NCI-H2029 (cell line): Measurements from ENCODE around the gene LAIR1.
"Not testable (repeated sequence)": the region's sequence is repeated elsewhere in the genome, so short reads cannot be mapped to it uniquely, and the experiment has no call there.

ENCODE experiments used
- DNase-seq: peaks from one replicate; lab custom pipeline; 2025; lab: John Stamatoyannopoulos, UW

Gene LAIR1

DNA sequence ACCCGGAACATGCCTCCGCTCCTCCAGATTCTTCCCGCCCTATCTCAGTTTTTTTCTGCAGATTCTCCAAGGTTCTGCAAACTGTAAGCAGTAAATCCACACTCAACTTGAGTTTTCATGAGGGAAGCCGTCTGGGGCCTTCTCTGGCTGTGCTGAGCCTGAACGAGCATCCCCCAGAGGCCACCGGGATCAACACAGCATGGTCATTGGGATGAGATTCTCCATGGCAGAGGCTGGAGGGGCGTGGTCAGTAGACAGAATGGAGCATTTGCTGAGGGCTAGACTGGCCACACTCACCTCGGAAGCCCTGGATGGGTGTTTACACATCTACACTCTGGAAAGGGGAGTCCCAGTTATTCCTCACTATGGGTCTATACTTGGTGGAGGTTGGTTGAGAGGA, 23.4 kb downstream of the LAIR1 start:
- DNase-seq = no peak

DNA sequence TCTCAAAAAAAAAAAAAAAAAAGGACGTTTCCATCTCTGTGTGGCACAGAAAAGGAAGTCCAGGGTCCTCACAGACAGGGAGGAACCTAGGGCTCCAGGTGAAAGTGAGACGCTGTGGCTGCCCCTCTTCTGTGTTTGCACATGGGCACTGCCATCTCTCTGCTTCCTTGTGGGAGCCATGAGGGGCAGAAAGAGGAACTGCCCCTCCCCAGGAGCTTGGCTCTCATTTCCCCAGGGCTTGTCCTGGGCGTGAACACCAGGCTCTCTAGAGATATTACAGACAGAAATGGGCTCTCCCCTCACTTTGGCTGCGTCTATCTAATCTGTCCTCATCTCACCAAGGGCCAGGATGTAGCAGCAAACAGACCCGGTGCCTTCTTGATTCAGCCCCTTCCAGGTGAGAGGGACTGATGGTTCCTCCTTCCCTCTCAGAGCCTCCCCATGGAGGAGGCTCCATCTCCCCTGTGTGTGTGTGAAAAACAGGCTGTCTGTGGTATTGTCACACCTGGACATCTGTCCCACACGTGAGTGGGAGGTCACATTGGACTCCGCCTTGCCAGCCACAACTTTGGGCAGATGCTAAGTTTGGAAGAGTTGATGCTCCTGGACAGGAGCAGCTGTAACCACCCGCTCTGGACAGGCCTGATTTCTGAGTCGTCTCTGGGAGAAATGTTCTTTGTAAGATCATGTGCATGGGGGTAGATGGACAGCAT, 24.9 kb downstream of the LAIR1 start:
- no peak for DNase-seq

DNA sequence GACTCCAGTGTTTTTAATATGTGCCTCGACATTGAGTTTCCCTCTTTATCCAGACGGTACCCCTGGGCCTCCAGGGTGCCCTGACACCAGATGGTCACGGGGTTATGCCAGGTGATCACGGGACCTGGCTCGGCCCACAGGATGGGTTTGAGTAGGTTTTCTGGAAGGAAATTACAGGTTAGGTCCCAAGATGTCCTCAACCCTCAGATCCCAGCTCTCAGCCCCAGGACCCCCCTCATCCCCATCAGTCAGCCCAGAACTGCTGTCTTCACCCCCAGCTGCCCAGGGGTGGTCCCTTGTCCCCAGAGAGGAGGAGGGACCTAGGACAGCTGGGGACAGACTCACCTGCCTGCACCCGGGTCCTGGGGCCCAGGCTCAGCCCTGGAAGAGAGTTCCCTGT, 26.2 kb downstream of the LAIR1 start:
- DNase-seq = no peak

DNA sequence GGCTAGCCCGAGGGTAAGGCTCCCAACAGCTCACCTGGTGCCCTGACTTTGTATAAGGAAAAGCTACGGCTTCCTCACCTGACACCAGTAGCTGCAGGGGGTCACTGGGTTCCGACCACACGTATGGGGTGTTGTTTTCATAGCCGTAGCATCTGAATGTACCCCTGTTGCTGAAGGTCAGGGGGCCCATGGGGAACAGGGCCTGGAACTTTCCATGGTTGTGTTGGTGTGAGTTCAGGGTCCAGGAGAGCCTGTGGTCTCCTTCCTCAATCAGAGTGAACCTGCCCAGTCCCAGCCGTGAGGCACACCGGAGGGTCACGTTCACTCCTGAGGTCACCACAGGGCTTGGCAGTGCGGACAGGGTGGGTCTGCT, 26.9 kb downstream of the LAIR1 start:
- no peak for DNase-seq

DNA sequence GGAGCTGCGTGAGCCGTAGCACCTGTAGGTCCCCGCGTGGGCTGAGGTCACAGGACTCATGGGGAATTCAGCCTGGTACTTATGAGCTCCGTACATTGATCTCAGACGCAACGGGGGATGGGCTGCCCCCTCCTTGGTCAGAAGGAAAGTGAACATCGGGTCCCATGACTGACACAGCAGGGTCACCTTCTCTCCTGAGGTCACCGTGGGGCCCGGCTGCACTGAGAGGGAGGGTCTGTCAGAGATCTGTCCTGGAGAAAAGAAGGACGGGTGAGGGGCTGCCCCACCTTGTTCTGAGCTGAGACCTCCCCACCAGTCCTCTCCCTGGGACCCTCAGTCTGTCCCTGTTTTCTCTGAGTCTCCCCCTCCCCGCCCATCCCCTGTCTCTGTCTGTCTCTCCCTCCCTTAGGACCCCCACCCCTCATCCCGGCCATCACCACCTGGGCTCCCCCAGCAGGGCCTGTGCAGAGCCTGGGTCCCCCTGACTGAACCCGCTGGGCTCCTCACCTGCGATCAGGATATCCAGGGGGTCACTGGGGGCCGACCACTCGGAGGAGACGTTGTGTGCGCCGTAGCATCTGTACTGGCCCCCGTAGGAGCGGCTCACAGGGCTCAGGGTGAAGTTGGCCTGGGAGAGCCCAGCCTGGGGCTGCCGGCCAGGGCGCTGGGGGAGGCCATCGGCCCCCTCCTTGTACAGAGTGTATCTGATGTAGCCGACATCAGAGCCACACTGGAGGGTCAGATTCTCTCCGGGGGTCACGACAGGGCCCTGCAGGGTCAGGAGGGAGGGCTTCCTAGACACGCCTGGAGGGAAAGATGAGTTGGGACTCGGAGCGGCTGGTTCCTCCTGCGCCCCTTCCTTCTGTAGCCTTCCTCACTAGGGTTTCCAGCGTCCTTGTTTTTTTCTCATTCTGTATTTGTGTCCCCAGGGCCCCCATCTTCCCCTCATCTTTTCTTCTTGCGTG, 27.6 kb downstream of the LAIR1 start:
- DNase-seq = no peak

DNA sequence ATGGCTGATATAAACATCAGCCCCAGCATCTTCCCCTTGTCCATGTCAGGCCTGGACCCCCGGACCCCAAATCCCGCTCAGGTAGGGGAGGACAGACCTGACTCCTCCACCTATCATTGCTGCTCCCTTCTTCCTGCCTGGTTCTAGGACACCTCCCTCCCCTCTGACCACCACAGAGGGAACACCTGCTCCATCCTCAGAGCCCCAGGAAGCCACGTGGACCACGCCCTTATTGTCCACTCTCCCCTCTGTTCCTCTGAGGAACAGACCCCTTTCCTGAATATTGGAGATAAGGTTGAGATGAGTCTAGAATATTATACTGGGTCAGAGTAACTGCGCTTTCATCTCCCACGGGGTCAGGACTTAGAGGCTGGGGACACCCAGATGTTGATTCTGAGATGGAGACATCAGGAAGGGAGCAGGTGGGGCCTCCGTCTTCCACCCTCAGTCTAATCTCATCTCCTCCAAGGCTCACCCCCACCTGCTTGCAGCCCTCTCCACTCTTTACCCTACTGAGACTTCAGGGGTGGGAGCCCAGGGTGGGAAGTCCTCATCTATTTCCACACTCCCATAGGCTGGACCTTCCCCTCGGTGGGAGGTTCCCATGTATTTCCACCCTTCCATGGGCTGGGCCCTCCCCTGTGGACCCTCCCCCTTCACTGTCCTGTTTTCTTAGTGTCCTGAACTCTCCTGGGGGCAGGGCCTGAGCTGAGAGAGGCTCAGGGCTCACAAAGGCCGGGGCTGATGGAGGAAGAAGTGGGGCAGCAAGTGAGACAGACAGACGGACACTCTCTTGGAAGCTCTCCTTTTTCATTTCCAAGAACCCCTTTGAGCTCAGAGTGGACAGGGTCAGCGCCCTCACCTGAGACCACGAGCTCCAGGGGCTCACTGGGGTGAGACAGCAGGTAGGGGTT, 28.5 kb downstream of the LAIR1 start:
- no peak for DNase-seq

DNA sequence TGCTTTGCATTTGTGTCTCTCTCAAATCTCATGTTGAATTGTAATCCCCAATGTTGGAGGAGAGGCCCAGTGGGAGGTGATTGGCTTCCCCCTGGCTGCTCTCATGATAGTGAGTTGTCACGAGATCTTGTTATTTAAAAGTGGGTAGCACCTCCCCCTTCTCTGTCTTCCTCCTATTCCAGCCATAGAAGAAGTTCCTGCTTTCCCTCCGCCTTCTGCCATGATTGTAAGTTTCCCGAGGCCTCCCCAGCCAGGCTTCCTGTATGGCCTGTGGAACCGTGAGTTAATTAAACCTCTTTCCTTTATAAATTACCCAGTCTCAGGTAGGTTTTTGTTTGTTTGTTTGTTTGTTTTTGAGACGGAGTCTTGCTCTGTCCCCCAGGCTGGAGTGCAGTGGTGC, 29.6 kb downstream of the LAIR1 start:
- no peak for DNase-seq

DNA sequence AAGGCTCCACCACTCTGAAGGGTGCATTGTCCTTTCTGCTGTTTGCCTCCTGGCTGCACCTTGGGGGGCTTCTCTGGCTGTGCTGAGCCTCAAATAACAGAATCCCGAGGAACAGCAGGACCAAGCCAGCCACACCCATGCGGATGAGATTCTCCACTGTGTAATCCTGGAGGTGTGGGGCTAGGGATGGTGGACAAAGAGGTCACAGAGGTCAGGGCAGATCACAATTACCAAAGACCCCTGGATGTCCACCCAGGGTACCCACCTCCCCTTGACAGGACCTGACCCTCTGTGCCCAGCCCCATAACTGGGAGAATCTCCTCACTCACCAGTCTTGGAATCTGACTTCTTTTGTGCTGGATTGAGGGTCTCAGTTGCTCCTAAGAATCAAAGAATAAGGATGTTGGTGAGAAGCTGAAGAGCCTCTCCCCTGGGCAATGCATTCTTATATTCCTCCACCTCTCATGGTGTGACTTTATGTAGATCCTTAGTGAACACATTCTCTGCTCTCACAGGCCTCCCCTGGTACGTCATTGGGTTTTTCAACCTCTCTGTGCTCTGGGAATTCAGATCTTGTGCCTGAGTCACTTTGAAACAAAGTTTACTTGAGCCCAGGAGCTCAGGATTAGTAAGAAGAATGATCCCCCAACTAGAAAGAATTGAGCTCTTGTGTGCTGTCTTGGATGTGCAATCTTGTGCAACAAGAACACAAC, 31.0 kb downstream of the LAIR1 start:
- no peak for DNase-seq

DNA sequence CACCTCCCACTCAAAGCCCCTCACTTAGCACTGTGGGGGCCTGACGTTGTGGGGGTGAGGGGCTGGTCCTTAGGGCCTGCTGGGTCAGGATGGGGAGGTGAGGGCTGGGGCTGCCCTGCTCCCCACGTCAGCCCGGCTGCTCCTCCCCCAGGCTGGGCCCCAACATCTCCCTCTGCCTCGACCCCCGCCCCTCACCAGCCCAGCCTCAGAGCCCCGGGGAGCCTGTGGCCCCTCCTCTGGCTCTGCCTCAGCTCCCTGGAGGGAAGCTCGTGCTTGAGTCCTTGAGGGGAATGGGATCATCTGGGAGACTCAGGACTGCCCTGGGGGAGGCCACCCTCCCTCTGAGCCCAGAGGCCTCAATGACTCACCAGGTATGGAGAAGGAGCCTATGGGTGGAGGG, 32.6 kb downstream of the LAIR1 start:
- no peak for DNase-seq

DNA sequence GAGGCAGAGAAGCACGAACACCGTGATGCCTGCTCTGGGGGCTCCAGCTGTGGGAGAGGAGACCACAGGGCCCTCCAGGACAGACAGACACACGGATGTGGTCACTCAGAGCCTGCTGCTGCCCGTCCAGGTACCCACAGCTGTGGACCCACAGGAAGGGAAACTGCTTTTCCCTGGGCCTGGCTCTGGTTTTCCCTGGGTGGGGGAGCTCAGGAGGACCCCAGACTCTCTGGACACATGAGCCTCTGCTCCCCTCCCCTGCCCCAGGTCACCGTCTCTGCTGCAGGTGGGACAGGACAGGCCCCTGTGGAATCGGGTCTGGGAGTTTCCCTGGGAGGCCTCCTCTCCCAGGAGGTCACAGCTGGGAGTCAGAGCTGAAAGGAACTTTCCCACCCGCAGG, 33.1 kb downstream of the LAIR1 start:
- DNase-seq = no peak

DNA sequence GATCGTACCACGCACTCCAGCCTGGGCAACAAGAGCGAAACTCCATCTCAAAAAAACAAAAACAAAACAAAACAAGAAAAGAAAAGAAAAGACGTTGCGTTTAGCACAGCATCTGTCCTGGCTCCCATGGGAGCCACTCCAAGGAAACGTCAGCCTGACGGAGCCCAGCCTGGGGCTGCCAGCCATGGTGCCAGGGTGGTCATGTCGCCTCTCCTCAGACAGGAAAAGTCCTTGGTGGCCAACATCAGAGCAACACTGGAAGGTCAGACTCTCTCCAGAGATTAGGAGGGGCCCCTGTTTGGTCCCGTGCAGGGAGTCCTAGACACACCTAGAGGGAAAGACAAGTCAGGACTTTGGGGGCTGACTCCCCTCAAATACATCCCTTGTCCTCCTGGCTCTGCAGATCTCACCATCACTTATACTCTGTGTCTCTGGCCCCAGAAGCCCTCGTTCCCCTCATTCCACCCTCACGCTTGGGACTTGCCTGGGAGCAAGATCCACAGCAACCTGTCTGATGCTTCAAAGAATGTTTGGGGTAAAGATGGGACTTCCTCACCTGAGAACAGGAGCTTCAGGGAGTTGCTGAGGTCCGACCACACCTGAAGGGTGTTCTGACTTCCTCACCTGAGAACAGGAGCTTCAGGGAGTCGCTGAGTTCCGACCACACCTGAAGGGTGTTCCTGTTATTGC, 35.1 kb downstream of the LAIR1 start:
- no peak for DNase-seq

DNA sequence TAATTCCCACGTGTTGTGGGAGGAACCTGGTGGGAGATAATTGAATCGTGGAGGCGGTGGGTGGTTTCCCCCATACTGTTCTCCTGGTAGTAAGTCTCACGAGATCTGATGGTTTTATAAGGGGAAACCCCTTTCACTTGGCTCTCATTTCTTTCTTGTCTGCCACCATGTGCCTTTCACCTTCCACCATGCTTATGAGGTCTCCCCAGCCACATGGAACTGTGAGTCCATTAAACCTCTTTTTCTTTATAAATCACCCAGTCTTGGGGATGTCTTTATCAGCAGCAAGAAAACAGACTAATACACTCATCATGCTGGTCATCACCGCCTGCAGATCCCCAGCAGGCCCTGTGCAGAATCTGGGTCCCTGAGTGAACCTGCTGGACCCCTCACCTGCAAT, 36.0 kb downstream of the LAIR1 start:
- not testable (repeated sequence) for DNase-seq

DNA sequence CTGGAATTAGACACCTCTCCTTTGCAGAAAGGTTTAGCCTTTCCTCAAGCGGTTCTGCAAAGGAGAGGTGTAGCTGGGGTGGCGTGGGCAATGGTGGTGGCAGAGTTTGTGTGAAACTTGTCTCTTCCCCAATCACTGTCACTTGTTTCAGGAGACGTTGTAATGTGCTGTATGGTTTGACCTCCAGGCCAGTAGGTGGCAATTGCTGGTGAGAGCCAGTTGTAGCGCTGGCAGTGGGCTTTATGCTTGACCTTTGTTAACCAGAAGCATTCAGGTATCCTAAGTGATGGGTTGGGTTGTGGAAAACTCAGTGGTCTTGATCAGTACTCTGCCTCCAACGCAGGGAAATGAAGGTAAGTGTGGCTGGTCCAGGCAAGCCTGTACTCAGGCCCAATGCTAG, 39.1 kb downstream of the LAIR1 start:
- DNase-seq = no peak

DNA sequence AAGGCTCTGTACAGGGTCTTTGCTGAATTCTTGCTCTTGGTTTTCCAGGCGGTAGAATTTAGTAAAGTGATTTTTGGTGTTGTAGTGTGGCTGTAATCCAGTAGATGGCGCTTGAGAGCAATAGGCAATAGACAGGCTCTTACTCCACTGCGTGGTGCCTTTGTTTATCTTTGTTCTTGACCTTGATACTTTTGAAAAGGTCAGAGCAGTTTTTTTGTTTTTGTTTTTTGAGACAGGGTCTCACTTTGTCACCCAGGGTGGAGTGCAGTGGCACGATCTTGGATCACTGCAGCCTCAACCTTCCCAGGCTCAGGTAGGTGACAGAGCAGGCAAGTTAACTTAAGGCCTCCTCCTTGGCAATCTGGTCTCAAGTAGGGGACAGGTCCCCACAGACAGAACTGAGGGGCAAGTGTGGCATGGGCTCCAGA, 39.5 kb downstream of the LAIR1 start:
- no peak for DNase-seq

DNA sequence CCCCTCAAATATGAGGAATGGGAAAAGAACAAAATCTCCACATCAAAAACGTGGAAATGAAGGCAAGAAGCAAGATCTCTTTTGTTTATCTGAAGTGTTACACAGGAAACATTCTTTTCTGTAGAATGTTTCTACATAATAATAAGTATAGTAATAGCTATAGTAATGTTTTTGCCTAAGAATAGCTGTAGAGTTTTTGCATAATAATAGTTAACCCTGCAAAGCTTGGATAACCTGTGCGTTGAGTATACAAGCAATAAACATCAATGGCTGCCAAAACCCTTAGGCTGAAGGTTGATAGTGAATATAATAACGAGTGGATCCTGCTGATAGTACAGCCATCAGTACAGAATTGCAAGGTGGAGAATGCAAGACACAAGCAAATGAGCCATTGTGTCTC, 40.7 kb downstream of the LAIR1 start:
- no peak for DNase-seq

DNA sequence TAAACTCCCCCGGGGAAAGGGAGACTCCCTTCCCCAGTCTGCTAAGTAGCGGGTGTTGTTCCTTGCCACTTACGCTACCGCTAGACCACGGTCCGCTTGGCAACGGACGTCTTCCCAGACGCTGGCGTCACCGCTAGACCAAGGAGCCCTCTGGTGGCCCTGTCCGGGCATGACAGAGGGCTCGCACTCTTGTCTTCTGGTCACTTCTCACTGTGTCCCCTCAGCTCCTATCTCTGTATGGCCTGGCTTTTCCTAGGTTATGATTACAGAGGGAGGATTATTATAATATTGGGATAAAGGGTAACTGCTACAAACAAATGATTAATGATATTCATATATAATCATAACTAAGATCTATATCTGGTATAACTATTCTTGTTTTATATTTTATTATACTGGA, 41.8 kb downstream of the LAIR1 start:
- not testable (repeated sequence) for DNase-seq

DNA sequence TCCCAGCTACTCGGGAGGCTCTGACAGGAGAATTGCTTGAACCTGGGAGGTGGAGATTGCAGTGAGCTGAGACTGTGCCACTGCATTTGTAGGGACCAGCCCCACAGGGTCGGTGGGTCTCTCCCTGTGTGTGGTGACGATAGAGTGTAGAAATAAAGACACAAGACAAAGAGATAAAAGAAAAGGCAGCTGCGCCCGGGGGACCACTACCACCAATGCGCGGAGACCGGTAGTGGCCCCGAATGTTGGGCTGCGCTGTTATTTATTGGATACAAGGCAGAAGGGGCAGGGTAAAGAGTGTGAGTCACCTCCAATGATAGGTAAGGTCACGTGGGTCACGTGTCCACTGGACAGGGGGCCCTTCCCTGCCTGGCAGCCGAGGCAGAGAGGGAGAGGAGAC, 42.4 kb downstream of the LAIR1 start:
- DNase-seq = not testable (repeated sequence)

DNA sequence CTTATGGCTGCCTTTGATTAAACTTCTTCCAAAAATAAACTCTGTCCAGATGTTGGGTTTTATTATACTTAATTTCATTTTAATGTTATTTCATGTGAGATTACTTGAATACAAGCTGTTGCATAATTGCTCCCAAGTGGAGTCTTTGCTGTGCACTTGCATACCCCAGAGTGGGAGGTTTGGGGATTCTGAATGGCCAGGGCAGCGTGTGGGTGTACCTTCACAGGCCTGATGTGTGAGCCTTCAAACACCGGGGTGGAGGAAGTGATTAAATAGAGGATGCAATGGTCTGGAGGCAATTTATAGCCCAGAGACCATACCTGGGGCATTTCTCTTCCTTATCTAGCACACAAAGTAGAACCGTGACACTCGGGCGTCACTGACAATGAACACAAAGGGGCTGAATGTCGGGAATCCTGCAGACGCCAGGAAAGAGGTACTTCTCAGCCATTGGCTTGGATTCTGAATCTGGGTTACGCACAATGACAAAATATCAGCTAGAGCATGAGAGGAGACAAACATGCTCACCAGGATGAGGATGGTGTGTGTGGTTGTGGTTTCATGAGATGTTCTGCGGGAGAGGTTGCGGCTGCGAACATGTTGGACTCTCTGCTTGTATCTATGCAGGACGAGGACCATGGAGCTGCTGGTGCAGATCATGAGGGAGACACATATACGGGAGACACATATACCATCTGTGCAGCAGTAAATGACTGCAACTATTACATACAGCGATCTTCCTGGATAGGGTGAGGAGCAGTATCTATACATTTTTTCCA, 44.6 kb downstream of the LAIR1 start:
- no peak for DNase-seq

DNA sequence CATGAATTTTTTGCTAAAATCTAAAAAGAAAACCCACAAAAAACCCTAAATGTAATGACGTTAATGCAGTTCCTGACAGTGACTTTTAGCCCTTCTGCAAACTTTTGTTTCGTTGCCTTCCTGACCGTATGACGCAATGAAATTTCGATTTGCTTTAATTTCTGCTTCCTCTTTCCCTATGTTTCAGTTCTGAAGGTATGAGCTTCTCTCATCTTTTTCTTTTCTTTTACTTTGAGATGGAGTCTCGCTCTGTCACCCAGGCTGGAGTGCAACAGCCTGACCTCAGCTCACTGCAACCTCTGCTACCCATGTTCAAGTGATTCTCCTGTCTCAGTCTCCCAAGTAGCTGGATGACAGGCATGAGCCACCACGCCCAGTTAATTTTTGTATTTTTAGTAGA, 45.7 kb downstream of the LAIR1 start:
- DNase-seq = no peak

DNA sequence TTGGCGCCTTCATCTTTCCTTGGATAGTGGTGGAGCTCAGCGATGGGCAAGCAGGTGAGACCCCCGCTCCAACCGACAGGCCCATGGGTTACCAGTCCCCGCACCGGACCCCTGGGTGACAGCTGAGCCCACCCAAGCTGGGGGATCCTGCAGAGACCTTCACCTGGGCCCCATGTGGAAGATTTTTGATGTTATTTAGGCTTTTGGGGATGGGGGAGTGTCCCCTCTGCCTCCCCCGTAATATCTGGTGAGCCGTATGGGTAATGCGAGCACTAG, 46.8 kb downstream of the LAIR1 start:
- DNase-seq = no peak
